Inflammatory macrophage treated with lipopolysaccharide for 1 hour (primary cell): ENCODE measurements around the gene C2CD2L.
"Not testable (repeated sequence)": the region's sequence is repeated elsewhere in the genome, so short reads cannot be mapped to it uniquely, and the experiment has no call there.

Experiments used
- DNase-seq, 2 donors: peaks; one replicate each; pipeline ENCODE4 v3.0.0-alpha.2; 2020 to 2022

C2CD2L gene

GRCh38 chr11:119153049-119153818 is 46.1 kb downstream of the C2CD2L start:
- DNase-seq, result no peak

DNA sequence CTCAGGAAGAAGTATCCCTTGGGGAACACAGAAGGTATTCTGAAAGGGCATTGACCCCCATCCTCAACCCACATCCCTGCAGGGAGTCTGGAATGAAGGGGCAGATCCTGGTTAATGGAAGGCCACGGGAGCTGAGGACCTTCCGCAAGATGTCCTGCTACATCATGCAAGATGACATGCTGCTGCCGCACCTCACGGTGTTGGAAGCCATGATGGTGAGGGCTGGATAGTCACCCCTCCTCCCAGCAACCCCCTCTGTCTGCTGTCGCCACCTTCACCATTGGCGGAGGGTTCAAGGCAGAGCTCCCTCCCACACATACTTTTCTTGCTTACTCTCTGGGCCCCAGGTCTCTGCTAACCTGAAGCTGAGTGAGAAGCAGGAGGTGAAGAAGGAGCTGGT is 47.0 kb downstream of the C2CD2L start:
- DNase-seq, result no peak

DNA sequence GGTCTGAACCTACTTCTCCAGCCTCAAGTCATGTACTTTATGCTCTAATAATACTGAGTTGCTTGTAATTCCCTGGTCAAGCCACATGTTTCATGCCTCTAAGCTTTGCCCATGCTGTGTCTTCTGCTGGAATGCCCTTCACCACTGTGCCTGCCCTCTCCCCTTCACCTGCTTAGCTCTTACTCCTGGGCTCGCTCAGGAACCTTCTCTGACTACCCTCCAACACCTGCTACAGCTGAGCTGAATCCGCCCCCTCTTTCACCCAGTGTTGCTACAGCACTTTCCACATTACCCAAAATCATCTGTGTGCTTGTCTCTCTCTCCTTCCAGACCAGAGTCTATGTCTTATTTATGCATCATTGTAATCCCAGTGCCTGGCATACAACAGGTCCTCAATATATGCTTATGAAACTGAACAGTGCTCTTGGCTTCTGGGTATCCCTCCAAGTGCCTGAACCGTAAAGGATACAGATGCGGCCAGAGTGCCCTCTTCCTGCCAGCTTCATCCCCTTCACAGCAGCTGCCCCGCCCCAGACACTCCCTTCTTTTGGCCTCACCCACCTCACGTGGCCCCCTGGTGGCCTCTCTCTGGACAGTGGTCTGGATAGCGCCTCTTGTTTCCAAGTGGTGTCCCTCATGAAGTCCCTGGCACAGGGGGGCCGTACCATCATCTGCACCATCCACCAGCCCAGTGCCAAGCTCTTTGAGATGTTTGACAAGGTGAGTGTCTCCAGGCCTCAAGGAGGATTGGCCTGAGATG is 48.8 kb downstream of the C2CD2L start:
- peak in 1 of 2 donors; percentile 56 for DNase-seq

DNA sequence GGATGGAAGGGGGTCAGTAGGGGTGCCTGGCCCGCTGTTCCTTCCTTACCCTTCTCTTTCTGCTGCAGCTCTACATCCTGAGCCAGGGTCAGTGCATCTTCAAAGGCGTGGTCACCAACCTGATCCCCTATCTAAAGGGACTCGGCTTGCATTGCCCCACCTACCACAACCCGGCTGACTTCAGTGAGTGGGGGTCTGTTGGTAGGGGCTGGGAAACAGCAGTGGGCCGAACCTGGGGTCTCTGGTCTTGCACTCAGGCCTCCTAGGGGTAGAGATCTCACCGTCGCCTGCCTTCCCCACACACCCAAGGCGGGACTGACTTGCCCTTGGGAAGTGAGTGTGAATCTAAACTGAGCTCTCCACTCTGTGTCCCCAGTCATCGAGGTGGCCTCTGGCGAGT is 49.4 kb downstream of the C2CD2L start:
- DNase-seq, result no peak

DNA sequence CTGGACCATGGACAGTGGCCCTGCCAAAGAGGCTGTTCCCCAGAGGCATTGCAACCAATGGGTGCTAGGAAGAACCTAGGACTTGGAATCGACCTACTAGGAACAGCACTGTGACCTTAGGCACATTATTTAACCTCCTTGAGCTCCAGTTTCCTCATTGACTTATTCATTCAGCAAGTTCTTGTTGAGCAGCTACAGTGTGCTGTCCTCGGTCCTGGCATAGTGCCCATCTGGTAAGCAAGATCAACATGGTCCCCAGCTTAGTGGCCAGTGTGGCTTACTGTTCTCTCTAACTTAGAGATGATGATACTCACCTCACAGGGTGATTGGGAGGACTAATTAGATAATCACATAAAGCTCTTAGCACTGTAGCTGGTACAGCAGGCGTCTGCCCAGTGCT is 49.9 kb downstream of the C2CD2L start:
- DNase-seq, result no peak

GRCh38 chr11:119158467-119158866 is 51.3 kb downstream of the C2CD2L start:
- DNase-seq, result no peak

DNA sequence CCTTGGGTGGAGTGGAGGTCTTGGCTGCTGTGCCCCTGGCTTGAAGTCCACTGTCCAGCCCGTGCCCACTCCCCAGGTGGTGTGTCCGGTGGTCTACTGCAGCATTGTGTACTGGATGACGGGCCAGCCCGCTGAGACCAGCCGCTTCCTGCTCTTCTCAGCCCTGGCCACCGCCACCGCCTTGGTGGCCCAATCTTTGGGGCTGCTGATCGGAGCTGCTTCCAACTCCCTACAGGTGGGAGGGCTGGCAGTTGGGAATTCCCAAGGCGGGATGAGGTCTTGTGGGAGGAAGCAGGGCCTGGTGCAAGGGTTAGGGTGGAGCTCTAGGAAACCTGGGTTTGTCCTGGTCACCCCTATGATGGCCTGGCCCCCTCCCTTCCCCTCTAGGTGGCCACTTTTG is 53.0 kb downstream of the C2CD2L start:
- DNase-seq, result no peak

DNA sequence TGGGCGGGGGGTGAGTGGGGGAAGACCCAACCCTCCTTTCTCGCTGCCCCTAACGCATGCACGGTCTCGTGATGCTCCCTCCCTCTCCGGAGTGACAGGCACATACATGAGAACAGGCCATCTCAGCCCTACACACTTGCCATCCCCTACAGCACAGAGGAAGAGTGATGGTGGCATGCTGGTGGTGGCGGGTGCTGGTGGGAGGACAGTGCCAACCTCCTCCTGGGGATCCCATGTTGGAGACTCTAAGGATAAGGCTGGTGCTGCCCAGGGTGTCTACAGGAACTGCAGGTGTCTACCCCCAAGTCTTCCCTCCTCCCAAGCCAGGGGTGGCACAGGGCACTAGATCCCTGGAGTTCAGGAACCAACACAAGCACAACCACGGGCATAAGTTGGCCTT is 54.7 kb downstream of the C2CD2L start:
- DNase-seq, result no peak

- no peak for DNase-seq
These were observed 59.4 kb downstream of the C2CD2L start for GRCh38 chr11:119166368-119167076.

- not testable (repeated sequence) for DNase-seq
These were observed 59.9 kb downstream of the C2CD2L start for GRCh38 chr11:119167077-119167458.

GRCh38 chr11:119167933-119168332 is 60.8 kb downstream of the C2CD2L start:
- DNase-seq, result peak; percentile 30 to 43
